ENCODE measurements around the gene RREB1.

DNA sequence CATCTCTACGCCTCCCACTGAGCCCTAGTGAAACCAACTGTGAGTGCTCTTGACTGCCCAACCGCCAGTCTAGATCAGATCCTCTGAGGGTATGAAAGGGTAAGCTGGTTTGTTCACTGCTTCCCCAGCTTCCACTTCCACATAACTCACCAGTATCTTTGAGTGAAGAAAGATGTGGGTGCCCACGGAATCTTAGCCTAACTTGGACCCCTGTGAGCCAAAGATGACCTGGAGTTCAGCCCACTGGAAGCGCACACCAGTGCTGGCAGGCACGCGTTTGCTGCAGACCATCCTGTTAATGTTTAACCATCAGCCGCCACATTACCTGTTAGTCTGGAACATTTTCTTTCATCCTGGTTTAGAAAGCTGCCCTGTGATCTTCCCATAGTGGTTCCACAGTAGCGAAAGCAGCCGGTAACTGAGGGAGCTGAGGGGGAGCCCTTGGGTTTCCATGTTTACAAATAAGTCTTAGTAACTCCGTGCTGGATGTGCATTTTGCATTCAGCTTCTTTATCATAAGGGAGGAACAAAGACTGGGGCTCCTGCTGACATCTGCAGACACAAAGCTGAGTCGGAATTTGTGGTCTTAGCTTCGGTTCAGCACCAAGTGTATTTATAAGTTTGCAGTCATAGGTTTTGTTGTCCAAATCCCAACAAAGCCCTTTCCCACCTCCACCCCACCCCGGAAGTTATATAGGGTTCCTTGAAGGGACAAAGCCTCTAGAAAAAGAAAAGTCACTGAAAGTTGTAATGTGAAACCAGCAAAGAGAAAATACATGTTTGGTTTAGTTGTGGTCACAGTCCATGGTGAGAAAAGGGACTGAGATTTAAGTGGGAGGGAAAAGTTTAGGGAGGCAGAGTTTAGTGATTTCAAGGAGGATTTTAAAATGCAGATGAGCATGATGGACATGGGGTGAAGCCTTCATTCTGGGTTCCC lies 134.2 kb downstream of the RREB1 start:
- TF ChIP-seq, protein P1, sequence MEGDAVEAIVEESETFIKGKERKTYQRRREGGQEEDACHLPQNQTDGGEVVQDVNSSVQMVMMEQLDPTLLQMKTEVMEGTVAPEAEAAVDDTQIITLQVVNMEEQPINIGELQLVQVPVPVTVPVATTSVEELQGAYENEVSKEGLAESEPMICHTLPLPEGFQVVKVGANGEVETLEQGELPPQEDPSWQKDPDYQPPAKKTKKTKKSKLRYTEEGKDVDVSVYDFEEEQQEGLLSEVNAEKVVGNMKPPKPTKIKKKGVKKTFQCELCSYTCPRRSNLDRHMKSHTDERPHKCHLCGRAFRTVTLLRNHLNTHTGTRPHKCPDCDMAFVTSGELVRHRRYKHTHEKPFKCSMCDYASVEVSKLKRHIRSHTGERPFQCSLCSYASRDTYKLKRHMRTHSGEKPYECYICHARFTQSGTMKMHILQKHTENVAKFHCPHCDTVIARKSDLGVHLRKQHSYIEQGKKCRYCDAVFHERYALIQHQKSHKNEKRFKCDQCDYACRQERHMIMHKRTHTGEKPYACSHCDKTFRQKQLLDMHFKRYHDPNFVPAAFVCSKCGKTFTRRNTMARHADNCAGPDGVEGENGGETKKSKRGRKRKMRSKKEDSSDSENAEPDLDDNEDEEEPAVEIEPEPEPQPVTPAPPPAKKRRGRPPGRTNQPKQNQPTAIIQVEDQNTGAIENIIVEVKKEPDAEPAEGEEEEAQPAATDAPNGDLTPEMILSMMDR (optimal IDR thresholded peaks at IDR 0.05 in 1 of 3, IDR thresholded peaks at IDR 0.05 in 1 of 3, conservative IDR thresholded peaks at IDR 0.05 in 1 of 3; ENCODE audit: extremely low read depth in 1 of 3, insufficient read depth in 2 of 3, low read length in 3 of 3), result no peak
- no peak for TF ChIP-seq EZH2 (IDR thresholded peaks at IDR 0.05; ENCODE audit: low read length)

Data from keratinocyte (primary cell).